IMR-90 (cell line): ENCODE results near the gene TMPRSS3. TPM values are rescaled to one million over a fixed set of nuclear protein-coding genes. Genes with fewer than 3 reads are reported as not detected.

Experiments
- ATAC-seq: fragments of 200-7000 bp; cut with Tn5 transposase; 2 replicates; pipeline ENCODE4 v1.9.1; 2020; ENCODE audit warnings: low read depth, mild to moderate bottlenecking, moderate library complexity
- BruUV-seq: library from RNA; stranded (reverse); fragments of 400-500 nt; replicated peaks from 2 replicates; lab custom pipeline; 2021; lab: Mats Ljungman, UMichigan
- CTCF ChIA-PET: fragments of 300-600 bp; formaldehyde crosslinking; extraction: SDS; loops from one replicate; lab custom pipeline; 2021; ENCODE audit warnings: antibody characterized with exemption; lab: Yijun Ruan, JAX
- POLR2A ChIA-PET: fragments of 300-600 bp; sonication (Branson Sonifier 250); formaldehyde crosslinking; loops from one replicate; lab custom pipeline; 2022; ENCODE audit warnings: antibody characterized with exemption; ENCODE audit not compliant: unreplicated experiment; lab: Charles Lee
- DNase-seq: peaks from one replicate; pipeline ENCODE4 v3.0.0; 2013
- H2AFZ ChIP-seq: replicated peaks from 2 replicates; pipeline ENCODE3; 2013; ENCODE audit warnings: low read length, mild to moderate bottlenecking; ENCODE audit not compliant: poor library complexity
- H2AK5ac ChIP-seq: 2 replicates; pipeline ENCODE4 v1.6.1; 2013; ENCODE audit warnings: low read depth, low read length, inconsistent platforms
- H2AK9ac ChIP-seq: replicated peaks from 2 replicates; pipeline ENCODE3; 2013; ENCODE audit warnings: mild to moderate bottlenecking, low read depth, low read length, moderate library complexity; ENCODE audit not compliant: poor library complexity
- H2BK120ac ChIP-seq: 2 replicates; pipeline ENCODE4 v1.6.1; 2013; ENCODE audit warnings: low read depth, low read length, inconsistent platforms
- H2BK15ac ChIP-seq: 3 replicates; pipeline ENCODE4 v1.6.1; 2013; ENCODE audit warnings: low read depth, low read length, inconsistent platforms
- H2BK20ac ChIP-seq: 2 replicates; pipeline ENCODE4 v1.6.1; 2013; ENCODE audit warnings: low read depth, mild to moderate bottlenecking, inconsistent platforms, low read length, moderate library complexity
- H2BK5ac ChIP-seq: 2 replicates; pipeline ENCODE4 v1.6.1; 2013; ENCODE audit warnings: mild to moderate bottlenecking, low read depth, low read length, inconsistent platforms; ENCODE audit not compliant: poor library complexity, severe bottlenecking
- H3K14ac ChIP-seq: replicated peaks from 2 replicates; pipeline ENCODE4 v1.6.1; 2013; ENCODE audit warnings: low read depth, low read length, inconsistent platforms
- H3K18ac ChIP-seq: 2 replicates; pipeline ENCODE4 v1.6.1; 2013; ENCODE audit warnings: low read depth, low read length, control low read depth
- H3K23ac ChIP-seq: 2 replicates; pipeline ENCODE4 v1.6.1; 2013; ENCODE audit warnings: low read depth, low read length, inconsistent platforms
- H3K27ac ChIP-seq: 2 replicates; pipeline ENCODE4 v1.5.1; 2013; ENCODE audit warnings: mild to moderate bottlenecking, control low read depth, low read length; ENCODE audit not compliant: insufficient read depth
- H3K27me3 ChIP-seq: 2 replicates; pipeline ENCODE4 v1.6.1; 2013; ENCODE audit warnings: low read length; ENCODE audit not compliant: control insufficient read depth, insufficient read depth
- H3K36me3 ChIP-seq: 2 replicates; pipeline ENCODE4 v1.6.1; 2013; ENCODE audit warnings: low read length, mixed read lengths; ENCODE audit not compliant: control insufficient read depth, insufficient read depth
- H3K4ac ChIP-seq: 2 replicates; pipeline ENCODE4 v1.6.1; 2013; ENCODE audit warnings: low read depth, low read length, inconsistent platforms
- H3K4me1 ChIP-seq: 2 replicates; pipeline ENCODE4 v1.6.1; 2013; ENCODE audit warnings: low read length, mixed read lengths; ENCODE audit not compliant: control insufficient read depth, insufficient read depth
- H3K4me2 ChIP-seq: 2 replicates; pipeline ENCODE4 v1.6.1; 2013; ENCODE audit warnings: low read depth, mild to moderate bottlenecking, control low read depth, low read length, moderate library complexity
- H3K4me3 ChIP-seq: 2 replicates; pipeline ENCODE4 v1.5.1; 2013; ENCODE audit warnings: low read depth, mild to moderate bottlenecking, control low read depth, low read length, moderate library complexity; ENCODE audit not compliant: insufficient read depth
- H3K56ac ChIP-seq: 2 replicates; pipeline ENCODE4 v1.6.1; 2013; ENCODE audit warnings: low read length, inconsistent platforms; ENCODE audit not compliant: insufficient read depth; ENCODE audit errors: extremely low read depth
- H3K79me1 ChIP-seq, 2 experiments: 2 replicates each; pipeline ENCODE4 v1.6.1; 2013; ENCODE audit warnings: low read length in 2 of 2, inconsistent platforms in 1 of 2, low read depth in 1 of 2
- H3K9ac ChIP-seq: 2 replicates; pipeline ENCODE4 v1.6.1; 2013; ENCODE audit warnings: low read depth, low read length, control low read depth
- H3K9me1 ChIP-seq: 2 replicates; pipeline ENCODE4 v1.6.1; 2013; ENCODE audit warnings: low read length, inconsistent platforms; ENCODE audit not compliant: insufficient read depth
- H3K9me3 ChIP-seq: 2 replicates; pipeline ENCODE4 v1.6.1; 2013; ENCODE audit warnings: low read length; ENCODE audit not compliant: control insufficient read depth, insufficient read depth
- H4K20me1 ChIP-seq: 2 replicates; pipeline ENCODE4 v1.6.1; 2013; ENCODE audit warnings: low read length, inconsistent platforms; ENCODE audit not compliant: insufficient read depth
- H4K5ac ChIP-seq: 2 replicates; pipeline ENCODE4 v1.6.1; 2013; ENCODE audit warnings: mild to moderate bottlenecking, low read depth, low read length, control low read depth
- H4K8ac ChIP-seq, 2 experiments: 2 replicates each; pipeline ENCODE4 v1.6.1; 2013; ENCODE audit warnings: low read depth in 2 of 2, low read length in 2 of 2, control low read depth in 1 of 2, inconsistent platforms in 1 of 2
- H4K91ac ChIP-seq: 2 replicates; pipeline ENCODE4 v1.6.1; 2013; ENCODE audit warnings: low read depth, low read length, inconsistent platforms; ENCODE audit not compliant: insufficient read depth
- BHLHE40 ChIP-seq: fragments of 150-350 bp; IDR thresholded peaks from 2 replicates; pipeline ENCODE4 v1.6.1; 2016; ENCODE audit warnings: mild to moderate bottlenecking, low read depth, low read length
- CEBPB ChIP-seq: IDR thresholded peaks from 2 replicates; pipeline ENCODE4 v1.6.1; 2012; ENCODE audit warnings: low read depth, low read length, improper control_type of control experiment
- CHD1 ChIP-seq: IDR thresholded peaks from 2 replicates; pipeline ENCODE4 v1.6.1; 2012; ENCODE audit warnings: low read depth, low read length, improper control_type of control experiment
- FOS ChIP-seq: fragments of 150-350 bp; IDR thresholded peaks from 2 replicates; pipeline ENCODE4 v1.6.1; 2016; ENCODE audit warnings: low read depth, low read length
- MAFK ChIP-seq: IDR thresholded peaks from 2 replicates; pipeline ENCODE4 v1.6.1; 2012; ENCODE audit warnings: low read depth, low read length, improper control_type of control experiment
- MAZ ChIP-seq: IDR thresholded peaks from 2 replicates; pipeline ENCODE4 v1.6.1; 2012; ENCODE audit warnings: low read depth, mild to moderate bottlenecking, low read length, improper control_type of control experiment, moderate library complexity, borderline replicate concordance
- MXI1 ChIP-seq: IDR thresholded peaks from 2 replicates; pipeline ENCODE4 v1.6.1; 2012; ENCODE audit warnings: low read depth, mild to moderate bottlenecking, low read length, moderate library complexity, borderline replicate concordance
- NFE2L2 ChIP-seq: fragments of 150-350 bp; IDR thresholded peaks from 2 replicates; pipeline ENCODE4 v1.6.1; 2016; ENCODE audit warnings: low read depth, mild to moderate bottlenecking, low read length
- POLR2A ChIP-seq: IDR thresholded peaks from 2 replicates; pipeline ENCODE4 v1.6.1; 2012; ENCODE audit warnings: mild to moderate bottlenecking, low read depth, low read length
- RAD21 ChIP-seq: IDR thresholded peaks from 2 replicates; pipeline ENCODE4 v1.6.1; 2012; ENCODE audit warnings: low read length, improper control_type of control experiment
- RCOR1 ChIP-seq: IDR thresholded peaks from 2 replicates; pipeline ENCODE4 v1.6.1; 2012; ENCODE audit warnings: mild to moderate bottlenecking, low read length, improper control_type of control experiment; ENCODE audit not compliant: insufficient replicate concordance
- RFX5 ChIP-seq: IDR thresholded peaks from 2 replicates; pipeline ENCODE4 v1.8.0; 2012; ENCODE audit warnings: low read depth, mild to moderate bottlenecking, low read length, moderate library complexity
- SMC3 ChIP-seq: fragments of 150-350 bp; IDR thresholded peaks from 2 replicates; pipeline ENCODE4 v1.6.1; 2016; ENCODE audit warnings: low read depth, mild to moderate bottlenecking, antibody characterized with exemption, low read length, moderate library complexity
- WGBS, 2 experiments: methylation state at CpG; one replicate each; pipeline versions ENCODE4 v1.1.5 to v1.1.7; 2013; ENCODE audit warnings: missing lambda C conversion rate in 2 of 2; ENCODE audit not compliant: insufficient read length in 1 of 2; ENCODE audit errors: extremely low coverage in 2 of 2; 5-methylcytosine and 5-hydroxymethylcytosine counted together
- dilution Hi-C: fragments of 300-500 bp; cut with HindIII; formaldehyde crosslinking; loops from one replicate; pipeline ENCODE4 v1.14.3; 2018; ENCODE audit warnings: low sequenced_read_pairs; ENCODE audit not compliant: unreplicated experiment
- in situ Hi-C: fragments of 300-500 bp; cut with MboI; formaldehyde crosslinking; loops from 3 replicates; pipeline ENCODE4 v1.14.3; 2019; ENCODE audit warnings: low sequenced_read_pairs, inconsistent platforms, mixed read lengths
- intact Hi-C: fragments of 100-400 bp; cut with micrococcal nuclease; formaldehyde crosslinking; loops from 2 replicates; pipeline ENCODE4 v1.10.0; 2022
- polyA plus RNA-seq, 3 experiments: library from polyadenylated mRNA; depleted of rRNA; stranded (reverse); fragments of >200 nt; gene quantifications; 2 replicates each; pipeline ENCODE4 v1.2.3, GENCODE V29; 2012; ENCODE audit warnings: low replicate concordance in 1 of 3
- total RNA-seq: library from RNA; depleted of rRNA; stranded (reverse); fragments of >200 nt; gene quantifications from 2 replicates; pipeline ENCODE4 v1.2.3, GENCODE V29; 2012
- TF ChIP-seq, protein P1 (sequence below): fragments of 150-350 bp; IDR thresholded peaks from 2 replicates; pipeline ENCODE4 v1.6.1; 2016; ENCODE audit warnings: low read depth, mild to moderate bottlenecking, low read length, moderate library complexity, borderline replicate concordance
- TF ChIP-seq, protein P2 (sequence below): fragments of 150-350 bp; IDR thresholded peaks from 2 replicates; pipeline ENCODE4 v1.6.1; 2017; ENCODE audit warnings: mild to moderate bottlenecking, antibody characterized with exemption, low read length, low read depth
- TF ChIP-seq, protein P3 (sequence below): conservative IDR thresholded peaks from 2 replicates; pipeline ENCODE4 v1.5.1; 2012; ENCODE audit warnings: mild to moderate bottlenecking, low read depth, low read length, improper control_type of control experiment

TMPRSS3 gene
- total and polyA plus RNA-seq, 2 of the 4 experiments (the other 2 are of a cell fraction), result not detected

DNA sequence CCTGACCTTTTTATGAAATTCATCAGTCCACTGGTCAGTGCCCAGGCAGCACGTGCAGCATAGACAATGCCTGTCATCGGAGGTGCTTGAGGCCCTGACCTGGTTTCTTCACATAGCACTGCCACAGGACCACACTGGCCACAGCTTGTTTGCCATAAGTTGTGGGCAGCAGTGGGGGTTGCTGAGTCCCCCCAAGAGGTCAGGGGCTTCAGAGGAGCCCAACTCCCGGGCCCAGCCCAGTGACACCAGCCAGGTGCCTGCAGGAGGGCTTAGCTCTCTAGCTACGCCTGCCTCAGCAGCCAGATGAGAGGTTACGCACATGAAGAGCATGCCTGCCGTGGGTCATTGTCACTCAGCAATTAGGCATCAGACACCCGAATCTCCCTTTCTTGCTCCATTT lies 49.5 kb upstream of the TMPRSS3 start:
- Histone ChIP-seq H2BK20ac (no peak overlapping the region), H3K18ac (no peak overlapping the region), H3K9ac (no peak overlapping the region), H2AK9ac (no peak overlapping the region), H3K27me3 (no peaks in the 10 kb centered on the region), H3K4ac (no peak overlapping the region), H3K56ac (no peak overlapping the region), H2AFZ (no peak overlapping the region), H4K8ac (no peak overlapping the region), H4K20me1 (no peaks in the 10 kb centered on the region), H2AK5ac (no peak overlapping the region), H3K27ac (no peak overlapping the region), H4K91ac (no peak overlapping the region), H2BK15ac (no peak overlapping the region), H3K9me1 (no peaks in the 10 kb centered on the region), H3K36me3 (no peaks in the 10 kb centered on the region), H3K14ac (no peak overlapping the region), H3K9me3 (no peaks in the 10 kb centered on the region), H3K4me1 (no peaks in the 10 kb centered on the region), H2BK5ac (no peak overlapping the region), H3K23ac (no peak overlapping the region), H3K4me3 (no peak overlapping the region), H3K4me2 (no peak overlapping the region), H4K5ac (no peak overlapping the region), H3K79me1 (no peaks in the 10 kb centered on the region), H2BK120ac (no peak overlapping the region)
- no CpG with 5 or more reads among the region's 7 CpGs for WGBS, 2 experiments
- dilution Hi-C loops, result no loop called here
- BruUV-seq, result no TSS peak
- DNase-seq, result no peak
- ChIA-PET CTCF (no interaction called here), POLR2A (no interaction called here)
- TF ChIP-seq, protein P1, sequence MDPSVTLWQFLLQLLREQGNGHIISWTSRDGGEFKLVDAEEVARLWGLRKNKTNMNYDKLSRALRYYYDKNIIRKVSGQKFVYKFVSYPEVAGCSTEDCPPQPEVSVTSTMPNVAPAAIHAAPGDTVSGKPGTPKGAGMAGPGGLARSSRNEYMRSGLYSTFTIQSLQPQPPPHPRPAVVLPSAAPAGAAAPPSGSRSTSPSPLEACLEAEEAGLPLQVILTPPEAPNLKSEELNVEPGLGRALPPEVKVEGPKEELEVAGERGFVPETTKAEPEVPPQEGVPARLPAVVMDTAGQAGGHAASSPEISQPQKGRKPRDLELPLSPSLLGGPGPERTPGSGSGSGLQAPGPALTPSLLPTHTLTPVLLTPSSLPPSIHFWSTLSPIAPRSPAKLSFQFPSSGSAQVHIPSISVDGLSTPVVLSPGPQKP, result no peak
- TF ChIP-seq MAFK, result no peak
- TF ChIP-seq, protein P2, sequence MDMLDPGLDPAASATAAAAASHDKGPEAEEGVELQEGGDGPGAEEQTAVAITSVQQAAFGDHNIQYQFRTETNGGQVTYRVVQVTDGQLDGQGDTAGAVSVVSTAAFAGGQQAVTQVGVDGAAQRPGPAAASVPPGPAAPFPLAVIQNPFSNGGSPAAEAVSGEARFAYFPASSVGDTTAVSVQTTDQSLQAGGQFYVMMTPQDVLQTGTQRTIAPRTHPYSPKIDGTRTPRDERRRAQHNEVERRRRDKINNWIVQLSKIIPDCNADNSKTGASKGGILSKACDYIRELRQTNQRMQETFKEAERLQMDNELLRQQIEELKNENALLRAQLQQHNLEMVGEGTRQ, result no peak
- no peak for TF ChIP-seq MAZ
- no peak for TF ChIP-seq CHD1
- TF ChIP-seq SMC3, result no peak
- TF ChIP-seq RCOR1, result no peak
- no peak for TF ChIP-seq FOS
- TF ChIP-seq POLR2A, result no peak
- no peak for TF ChIP-seq NFE2L2
- TF ChIP-seq CEBPB, result no peak
- no peak for TF ChIP-seq BHLHE40
- no peak for TF ChIP-seq RAD21
- TF ChIP-seq RFX5, result no peak
- TF ChIP-seq MXI1, result no peak
- TF ChIP-seq, protein P3, sequence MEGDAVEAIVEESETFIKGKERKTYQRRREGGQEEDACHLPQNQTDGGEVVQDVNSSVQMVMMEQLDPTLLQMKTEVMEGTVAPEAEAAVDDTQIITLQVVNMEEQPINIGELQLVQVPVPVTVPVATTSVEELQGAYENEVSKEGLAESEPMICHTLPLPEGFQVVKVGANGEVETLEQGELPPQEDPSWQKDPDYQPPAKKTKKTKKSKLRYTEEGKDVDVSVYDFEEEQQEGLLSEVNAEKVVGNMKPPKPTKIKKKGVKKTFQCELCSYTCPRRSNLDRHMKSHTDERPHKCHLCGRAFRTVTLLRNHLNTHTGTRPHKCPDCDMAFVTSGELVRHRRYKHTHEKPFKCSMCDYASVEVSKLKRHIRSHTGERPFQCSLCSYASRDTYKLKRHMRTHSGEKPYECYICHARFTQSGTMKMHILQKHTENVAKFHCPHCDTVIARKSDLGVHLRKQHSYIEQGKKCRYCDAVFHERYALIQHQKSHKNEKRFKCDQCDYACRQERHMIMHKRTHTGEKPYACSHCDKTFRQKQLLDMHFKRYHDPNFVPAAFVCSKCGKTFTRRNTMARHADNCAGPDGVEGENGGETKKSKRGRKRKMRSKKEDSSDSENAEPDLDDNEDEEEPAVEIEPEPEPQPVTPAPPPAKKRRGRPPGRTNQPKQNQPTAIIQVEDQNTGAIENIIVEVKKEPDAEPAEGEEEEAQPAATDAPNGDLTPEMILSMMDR, result no peak
- in situ Hi-C loops, result no loop called here
- ATAC-seq, result no peak
- intact Hi-C loops, result no loop called here
